PC-3 (cell line): ENCODE results near the gene ZNF771.
A peak's percentile ranks its signal among the peaks of the same experiment; 100 is the strongest.

ENCODE experiments used
- EZH2 ChIP-seq: fragments of 300-600 bp; sonication (generic); IDR thresholded peaks from one replicate; pipeline ENCODE4 v1.6.1; 2017; ENCODE audit warnings: antibody characterized with exemption, mild to moderate bottlenecking, low read length; ENCODE audit not compliant: unreplicated experiment
- EZH2phosphoT487 ChIP-seq: fragments of 300-600 bp; sonication (generic); IDR thresholded peaks from 2 replicates; pipeline ENCODE4 v1.6.1; 2018; ENCODE audit warnings: mild to moderate bottlenecking, antibody characterized with exemption, low read length, borderline replicate concordance
- TF ChIP-seq, protein P1 (sequence below): fragments of 300-600 bp; sonication (generic); conservative IDR thresholded peaks from 2 replicates; pipeline ENCODE4 v1.5.1; 2017; ENCODE audit warnings: antibody characterized with exemption, low read depth, mild to moderate bottlenecking, low read length

- TF ChIP-seq, protein P1, sequence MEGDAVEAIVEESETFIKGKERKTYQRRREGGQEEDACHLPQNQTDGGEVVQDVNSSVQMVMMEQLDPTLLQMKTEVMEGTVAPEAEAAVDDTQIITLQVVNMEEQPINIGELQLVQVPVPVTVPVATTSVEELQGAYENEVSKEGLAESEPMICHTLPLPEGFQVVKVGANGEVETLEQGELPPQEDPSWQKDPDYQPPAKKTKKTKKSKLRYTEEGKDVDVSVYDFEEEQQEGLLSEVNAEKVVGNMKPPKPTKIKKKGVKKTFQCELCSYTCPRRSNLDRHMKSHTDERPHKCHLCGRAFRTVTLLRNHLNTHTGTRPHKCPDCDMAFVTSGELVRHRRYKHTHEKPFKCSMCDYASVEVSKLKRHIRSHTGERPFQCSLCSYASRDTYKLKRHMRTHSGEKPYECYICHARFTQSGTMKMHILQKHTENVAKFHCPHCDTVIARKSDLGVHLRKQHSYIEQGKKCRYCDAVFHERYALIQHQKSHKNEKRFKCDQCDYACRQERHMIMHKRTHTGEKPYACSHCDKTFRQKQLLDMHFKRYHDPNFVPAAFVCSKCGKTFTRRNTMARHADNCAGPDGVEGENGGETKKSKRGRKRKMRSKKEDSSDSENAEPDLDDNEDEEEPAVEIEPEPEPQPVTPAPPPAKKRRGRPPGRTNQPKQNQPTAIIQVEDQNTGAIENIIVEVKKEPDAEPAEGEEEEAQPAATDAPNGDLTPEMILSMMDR, result peak; percentile 80
- no peak for TF ChIP-seq EZH2
- no peak for TF ChIP-seq EZH2phosphoT487
These were observed 2.0 kb downstream of the ZNF771 start for GRCh38 chr16:30409125-30410060.
